Prostate gland (tissue), 2 donors: ENCODE data around the gene CCS.

Experiments
- CTCF ChIP-seq, 4 experiments: fragments of 200-600 bp in 2 of 4; fragments of 450-650 bp in 2 of 4; sonication (generic) in 2 of 4; IDR thresholded peaks; 1 replicate in 3 of 4; 2 replicates in 1 of 4; pipeline ENCODE4 v1.5.1; 2016 to 2019; ENCODE audit warnings: antibody characterized with exemption in 4 of 4, mild to moderate bottlenecking in 2 of 4, moderate library complexity in 2 of 4
- POLR2A ChIP-seq: fragments of 450-650 bp; IDR thresholded peaks from one replicate; pipeline ENCODE4 v1.6.1; 2016; ENCODE audit warnings: antibody characterized with exemption, mild to moderate bottlenecking

GRCh38 chr11:66559142-66559865 is 33.7 kb upstream of the CCS start:
- no peak for TF ChIP-seq CTCF (IDR thresholded peaks at IDR 0.05)
- no peak for TF ChIP-seq POLR2A
